Peyer's patch (tissue), 4 donors: ENCODE measurements around the gene PDZD11.

Experiments
- CTCF ChIP-seq, 6 experiments: fragments of 450-650 bp in 4 of 6; fragments of 200-600 bp in 2 of 6; sonication (generic) in 1 of 6; IDR thresholded peaks; one replicate each; pipeline ENCODE4 v1.5.1; 2017 to 2019; ENCODE audit warnings: antibody characterized with exemption in 6 of 6, mild to moderate bottlenecking in 3 of 6, moderate library complexity in 1 of 6
- POLR2A ChIP-seq, 2 donors: fragments of 450-650 bp; IDR thresholded peaks; one replicate each; pipeline ENCODE4 v1.5.1; 2017; ENCODE audit warnings: antibody characterized with exemption in 2 of 2, mild to moderate bottlenecking in 2 of 2, moderate library complexity in 2 of 2

GRCh38 chrX:70254909-70255308 is 34.8 kb downstream of the PDZD11 start:
- TF ChIP-seq CTCF (IDR thresholded peaks at IDR 0.05) (no peak), POLR2A (IDR thresholded peaks at IDR 0.05) (no peak)
